K562 (cell line): ENCODE data around the gene DNAJB13. TPM values are rescaled to one million over a fixed set of nuclear protein-coding genes. Genes with fewer than 3 reads are reported as not detected.
A peak's percentile ranks its signal among the peaks of the same experiment; 100 is the strongest.

Source experiments
- BRD4 ChIP-seq: fragments of 200-600 bp; sonication (generic); IDR thresholded peaks from 2 replicates; pipeline ENCODE4 v1.6.1; 2017; ENCODE audit warnings: inconsistent platforms
- CSDE1 ChIP-seq, 2 experiments: fragments of 450-650 bp; IDR thresholded peaks; 2 replicates each; pipeline ENCODE4 v1.6.1; 2016; ENCODE audit warnings: mild to moderate bottlenecking in 1 of 2
- EP300 ChIP-seq: IDR thresholded peaks from 2 replicates; pipeline ENCODE4 v1.6.1; 2012; ENCODE audit warnings: low read length, improper control_type of control experiment
- ESRRA ChIP-seq: fragments of 450-650 bp; IDR thresholded peaks from 2 replicates; pipeline ENCODE4 v1.6.1; 2014; ENCODE audit warnings: low read depth, mild to moderate bottlenecking, moderate library complexity, borderline replicate concordance
- GTF2A2 ChIP-seq: IDR thresholded peaks from 2 replicates; pipeline ENCODE4 v1.6.1; 2016; ENCODE audit warnings: mild to moderate bottlenecking, missing genetic modification characterization, missing compliant biosample characterization
- IRF2 ChIP-seq: sonication (generic); formaldehyde crosslinking; IDR thresholded peaks from 2 replicates; pipeline ENCODE4 v1.8.1; 2022; ENCODE audit warnings: mild to moderate bottlenecking, missing genetic modification reagents
- JUNB ChIP-seq: fragments of 450-650 bp; formaldehyde crosslinking; conservative IDR thresholded peaks from 2 replicates; pipeline ENCODE4 v1.4.0; 2020; ENCODE audit warnings: mild to moderate bottlenecking
- KDM1A ChIP-seq, 2 experiments: fragments of 450-650 bp; IDR thresholded peaks; 2 replicates each; pipeline ENCODE4 v1.6.1; 2016; ENCODE audit warnings: mild to moderate bottlenecking in 2 of 2
- MYNN ChIP-seq, 2 experiments: sonication (generic); formaldehyde crosslinking in 1 of 2; IDR thresholded peaks; 2 replicates each; pipeline versions ENCODE4 v1.5.0 to v1.6.1; 2016 to 2020; ENCODE audit warnings: antibody characterized with exemption in 1 of 2, missing genetic modification reagents in 1 of 2
- NR3C1 ChIP-seq: sonication (generic); formaldehyde crosslinking; IDR thresholded peaks from 2 replicates; pipeline ENCODE4 v1.8.1; 2022; ENCODE audit warnings: missing genetic modification reagents
- PBX2 ChIP-seq, 2 experiments: IDR thresholded peaks in 1 of 2; conservative IDR thresholded peaks in 1 of 2; 2 replicates each; pipeline ENCODE4 v1.6.1; 2016; ENCODE audit warnings: low read depth in 2 of 2, mild to moderate bottlenecking in 1 of 2, missing compliant biosample characterization in 1 of 2, missing genetic modification characterization in 1 of 2, moderate library complexity in 1 of 2
- PRDM10 ChIP-seq: fragments of 450-650 bp; IDR thresholded peaks from 2 replicates; pipeline ENCODE4 v1.6.1; 2018; ENCODE audit not compliant: partially characterized antibody
- RFX5 ChIP-seq: IDR thresholded peaks from 2 replicates; pipeline ENCODE4 v1.6.1; 2011; ENCODE audit warnings: low read depth, mild to moderate bottlenecking, improper control_type of control experiment, low read length
- RNF219 ChIP-seq: fragments of 250-450 bp; sonication (Bioruptor Pico); IDR thresholded peaks from 2 replicates; pipeline ENCODE4 v1.5.0; 2022; ENCODE audit warnings: mild to moderate bottlenecking
- SAFB ChIP-seq: fragments of 200-400 bp; formaldehyde crosslinking; IDR thresholded peaks from 2 replicates; pipeline ENCODE4 v1.6.1; 2017; ENCODE audit warnings: low read depth, low read length, borderline replicate concordance
- SMAD2 ChIP-seq: fragments of 150-350 bp; IDR thresholded peaks from 2 replicates; pipeline ENCODE4 v1.6.1; 2014; ENCODE audit warnings: low read depth, mild to moderate bottlenecking, low read length
- SREBF2 ChIP-seq: sonication (generic); formaldehyde crosslinking; IDR thresholded peaks from 2 replicates; pipeline ENCODE4 v1.4.0; 2020; ENCODE audit warnings: mild to moderate bottlenecking, missing genetic modification reagents
- SRSF7 ChIP-seq: fragments of 200-400 bp; formaldehyde crosslinking; optimal IDR thresholded peaks from 2 replicates; pipeline ENCODE3; 2017; ENCODE audit warnings: mild to moderate bottlenecking, low read depth, low read length
- TSC22D4 ChIP-seq: fragments of 450-650 bp; IDR thresholded peaks from 2 replicates; pipeline ENCODE4 v1.6.1; 2016; ENCODE audit warnings: missing genetic modification characterization, missing biosample characterization, control low read depth
- ZFP30 ChIP-seq: fragments of 250-450 bp; sonication (Bioruptor Pico); IDR thresholded peaks from 2 replicates; pipeline ENCODE4 v1.8.0; 2022; ENCODE audit warnings: moderate library complexity, mild to moderate bottlenecking, inconsistent platforms, borderline replicate concordance
- polyA plus RNA-seq, 8 experiments: library from polyadenylated mRNA; depleted of rRNA in 4 of 8; stranded (reverse) in 5 of 8; unstranded in 3 of 8; fragments of >200 nt; fragmentation: Nextera tagmentation in 2 of 8; fragmentation: Illumina TruSeq in 1 of 8; extraction: Ambion mirVana in 2 of 8; extraction: Trizol in 1 of 8; gene quantifications; 2 replicates each; pipeline versions ENCODE4 v1.2.1 to v1.2.3, GENCODE V29; 2011 to 2014; ENCODE audit warnings: inconsistent platforms in 1 of 8, missing spikeins in 1 of 8
- total RNA-seq, 7 experiments: library from RNA; depleted of rRNA in 6 of 7; stranded (reverse); fragments of >200 nt in 6 of 7; fragmentation: Illumina TruSeq in 2 of 7; extraction: Trizol in 2 of 7; gene quantifications; 2 replicates each; pipeline versions ENCODE4 v1.2.1 to v1.2.3, GENCODE V29; 2011 to 2021; ENCODE audit warnings: low replicate concordance in 1 of 7

Gene DNAJB13
- total and polyA plus RNA-seq, 9 of the 15 experiments (the other 6 are each of a cell fraction or from before 2014, with no cell fraction given) = 0.14 TPM; not detected in 8

- TF ChIP-seq PRDM10 (no peak), BRD4 (no peak), SMAD2 (no peak), SRSF7 (no peak), CSDE1 (IDR thresholded peaks at IDR 0.05) (no peak), PBX2 (CRISPR knock-in tag; IDR thresholded peaks at IDR 0.05; ENCODE audit: low read depth) (no peak), PBX2 (tag; conservative IDR thresholded peaks at IDR 0.05; ENCODE audit: low read depth) (no peak), KDM1A (IDR thresholded peaks at IDR 0.05) (peak; percentile 100), NR3C1 (CRISPR knock-in tag) (no peak), EP300 (peak; percentile 87), ZFP30 (CRISPR knock-in tag) (no peak), RFX5 (no peak), TSC22D4 (tag) (no peak), GTF2A2 (tag) (no peak), RNF219 (no peak), JUNB (no peak), ESRRA (peak; percentile 72; the same call in 1 of the 2 replicates), SAFB (no peak), SREBF2 (CRISPR knock-in tag) (no peak), MYNN (IDR thresholded peaks at IDR 0.05) (peak; percentile 88; the same call in 1 of the 2 replicates), MYNN (CRISPR knock-in tag; IDR thresholded peaks at IDR 0.05) (no peak), IRF2 (CRISPR knock-in tag) (no peak)
Measured at GRCh38 chr11:74015919-74016684, 65.3 kb downstream of the DNAJB13 start (continued).
